GM23338 (cell line): ENCODE measurements around the gene GNAI1. TPM values are rescaled to one million over a fixed set of nuclear protein-coding genes. Genes with fewer than 3 reads are reported as not detected.

ENCODE experiments used
- ATAC-seq: fragments of 200-7000 bp; cut with Tn5 transposase; 3 replicates; pipeline ENCODE4 v1.9.1; 2020
- DNase-seq: peaks from one replicate; pipeline ENCODE4 v3.0.0-alpha.2; 2015; ENCODE audit warnings: low spot score
- H2AFZ ChIP-seq: fragments of 200-600 bp; sonication (generic); 2 replicates; pipeline ENCODE4 v1.8.0; 2016; ENCODE audit warnings: antibody characterized with exemption, mild to moderate bottlenecking, moderate library complexity
- H3F3A ChIP-seq: fragments of 200-600 bp; sonication (generic); replicated peaks from 2 replicates; pipeline ENCODE4 v1.8.0; 2017; ENCODE audit warnings: antibody characterized with exemption, mixed run types, low read depth
- H3K27ac ChIP-seq: fragments of 200-600 bp; sonication (generic); 2 replicates; pipeline ENCODE4 v1.6.1; 2016; ENCODE audit warnings: low read depth
- H3K27me3 ChIP-seq: fragments of 200-600 bp; sonication (generic); 2 replicates; pipeline ENCODE4 v1.8.0; 2016; ENCODE audit warnings: mild to moderate bottlenecking, mixed run types, moderate library complexity; ENCODE audit not compliant: insufficient read depth
- H3K36me3 ChIP-seq: fragments of 200-600 bp; sonication (generic); 2 replicates; pipeline ENCODE4 v1.8.0; 2016; ENCODE audit warnings: mild to moderate bottlenecking; ENCODE audit not compliant: insufficient read depth
- H3K4me1 ChIP-seq: fragments of 200-600 bp; sonication (generic); 2 replicates; pipeline ENCODE4 v1.8.0; 2016; ENCODE audit warnings: mild to moderate bottlenecking, moderate library complexity; ENCODE audit not compliant: insufficient read depth
- H3K4me2 ChIP-seq: fragments of 200-600 bp; sonication (generic); 2 replicates; pipeline ENCODE4 v1.7.1; 2017; ENCODE audit warnings: mixed run types
- H3K4me3 ChIP-seq: fragments of 200-600 bp; sonication (generic); 2 replicates; pipeline ENCODE4 v1.6.1; 2016; ENCODE audit warnings: mixed run types
- H3K79me2 ChIP-seq: fragments of 200-600 bp; sonication (generic); replicated peaks from 2 replicates; pipeline ENCODE4 v1.8.0; 2017; ENCODE audit warnings: mild to moderate bottlenecking; ENCODE audit not compliant: insufficient read depth
- H3K9me2 ChIP-seq: fragments of 200-600 bp; sonication (generic); 2 replicates; pipeline ENCODE4 v1.8.0; 2017; ENCODE audit not compliant: insufficient read depth
- H4K20me1 ChIP-seq: fragments of 200-600 bp; sonication (generic); replicated peaks from 2 replicates; pipeline ENCODE4 v1.8.0; 2017; ENCODE audit warnings: mild to moderate bottlenecking; ENCODE audit not compliant: insufficient read depth
- H3K27ac Mint-ChIP-seq: 2 replicates; pipeline ENCODE4 v1.8.0; 2020; ENCODE audit warnings: inconsistent platforms, mild to moderate bottlenecking, moderate library complexity, mixed read lengths
- H3K27me3 Mint-ChIP-seq: 3 replicates; pipeline ENCODE4 v1.8.0; 2022; ENCODE audit warnings: low read depth, mild to moderate bottlenecking, moderate library complexity, mixed read lengths, inconsistent platforms; ENCODE audit not compliant: insufficient read depth, poor library complexity
- H3K36me3 Mint-ChIP-seq: 3 replicates; pipeline ENCODE4 v1.8.0; 2021; ENCODE audit warnings: low read depth, mild to moderate bottlenecking, inconsistent platforms, moderate library complexity, mixed read lengths
- H3K4me1 Mint-ChIP-seq: 3 replicates; pipeline ENCODE4 v1.8.0; 2020; ENCODE audit warnings: mild to moderate bottlenecking, inconsistent platforms, mixed read lengths
- H3K4me3 Mint-ChIP-seq: 3 replicates; pipeline ENCODE4 v1.8.0; 2021; ENCODE audit warnings: moderate library complexity, mild to moderate bottlenecking, inconsistent platforms, mixed read lengths
- H3K9me3 Mint-ChIP-seq: 3 replicates; pipeline ENCODE4 v1.8.0; 2020; ENCODE audit warnings: moderate library complexity, mild to moderate bottlenecking, inconsistent platforms, mixed read lengths
- EZH2phosphoT487 ChIP-seq: fragments of 200-600 bp; sonication (generic); IDR thresholded peaks from one replicate; pipeline ENCODE4 v1.8.1; 2018; ENCODE audit warnings: antibody characterized with exemption; ENCODE audit not compliant: unreplicated experiment
- NANOG ChIP-seq: IDR thresholded peaks from 2 replicates; pipeline ENCODE4 v1.6.1; 2016; ENCODE audit warnings: antibody characterized with exemption, borderline replicate concordance
- POLR2AphosphoS5 ChIP-seq: IDR thresholded peaks from 2 replicates; pipeline ENCODE4 v1.6.1; 2016; ENCODE audit warnings: antibody characterized with exemption, low read depth
- STAT1 ChIP-seq: IDR thresholded peaks from one replicate; pipeline ENCODE4 v1.6.1; 2016; ENCODE audit warnings: antibody characterized with exemption; ENCODE audit not compliant: unreplicated experiment
- polyA plus RNA-seq: library from polyadenylated mRNA; unstranded; fragments of >200 nt; fragmentation: Nextera tagmentation; extraction: Ambion mirVana; gene quantifications from 2 replicates; pipeline ENCODE4 v1.2.1, GENCODE V29; 2016
- total RNA-seq: library from RNA; depleted of rRNA; stranded (reverse); fragments of >200 nt; shearing (Covaris generic); gene quantifications from 2 replicates; pipeline ENCODE4 v1.2.3, GENCODE V29; 2014
- TF ChIP-seq, protein P1 (sequence below): IDR thresholded peaks from 2 replicates; pipeline ENCODE4 v1.6.1; 2016; ENCODE audit warnings: antibody characterized with exemption
- TF ChIP-seq, protein P2 (sequence below): fragments of 250-450 bp; sonication (Bioruptor Pico); IDR thresholded peaks from 2 replicates; pipeline ENCODE4 v1.5.0; 2020; ENCODE audit warnings: mild to moderate bottlenecking, moderate library complexity

GNAI1 gene
- total and polyA plus RNA-seq, 2 experiments from 2014 or later, result 31.3 to 36.9 TPM

DNA sequence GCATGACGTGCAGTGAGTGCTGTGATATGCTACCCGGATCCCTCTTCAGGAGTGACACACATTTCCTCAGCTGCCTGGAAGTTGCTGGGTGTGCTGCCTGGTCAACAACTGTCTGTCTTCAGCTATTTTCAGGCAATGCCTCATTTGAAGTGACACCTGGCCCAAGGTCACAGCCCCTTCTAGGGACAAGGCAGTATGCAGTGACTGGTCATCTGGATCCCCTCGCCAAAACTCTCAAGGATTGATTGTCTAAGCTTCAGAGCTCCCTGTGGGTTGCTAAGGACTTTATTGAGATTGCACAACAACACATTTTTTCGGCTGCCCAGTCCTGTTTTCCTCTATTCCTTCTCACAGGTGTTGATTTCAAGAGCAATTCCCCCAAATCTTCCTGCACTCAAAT lies 108.8 kb downstream of the GNAI1 start:
- no peaks in the 10 kb centered on the region for H4K20me1 ChIP-seq
- TF ChIP-seq, protein P1, sequence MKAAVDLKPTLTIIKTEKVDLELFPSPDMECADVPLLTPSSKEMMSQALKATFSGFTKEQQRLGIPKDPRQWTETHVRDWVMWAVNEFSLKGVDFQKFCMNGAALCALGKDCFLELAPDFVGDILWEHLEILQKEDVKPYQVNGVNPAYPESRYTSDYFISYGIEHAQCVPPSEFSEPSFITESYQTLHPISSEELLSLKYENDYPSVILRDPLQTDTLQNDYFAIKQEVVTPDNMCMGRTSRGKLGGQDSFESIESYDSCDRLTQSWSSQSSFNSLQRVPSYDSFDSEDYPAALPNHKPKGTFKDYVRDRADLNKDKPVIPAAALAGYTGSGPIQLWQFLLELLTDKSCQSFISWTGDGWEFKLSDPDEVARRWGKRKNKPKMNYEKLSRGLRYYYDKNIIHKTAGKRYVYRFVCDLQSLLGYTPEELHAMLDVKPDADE, result no peak
- no peak for TF ChIP-seq STAT1
- no peak for TF ChIP-seq NANOG
- TF ChIP-seq, protein P2, sequence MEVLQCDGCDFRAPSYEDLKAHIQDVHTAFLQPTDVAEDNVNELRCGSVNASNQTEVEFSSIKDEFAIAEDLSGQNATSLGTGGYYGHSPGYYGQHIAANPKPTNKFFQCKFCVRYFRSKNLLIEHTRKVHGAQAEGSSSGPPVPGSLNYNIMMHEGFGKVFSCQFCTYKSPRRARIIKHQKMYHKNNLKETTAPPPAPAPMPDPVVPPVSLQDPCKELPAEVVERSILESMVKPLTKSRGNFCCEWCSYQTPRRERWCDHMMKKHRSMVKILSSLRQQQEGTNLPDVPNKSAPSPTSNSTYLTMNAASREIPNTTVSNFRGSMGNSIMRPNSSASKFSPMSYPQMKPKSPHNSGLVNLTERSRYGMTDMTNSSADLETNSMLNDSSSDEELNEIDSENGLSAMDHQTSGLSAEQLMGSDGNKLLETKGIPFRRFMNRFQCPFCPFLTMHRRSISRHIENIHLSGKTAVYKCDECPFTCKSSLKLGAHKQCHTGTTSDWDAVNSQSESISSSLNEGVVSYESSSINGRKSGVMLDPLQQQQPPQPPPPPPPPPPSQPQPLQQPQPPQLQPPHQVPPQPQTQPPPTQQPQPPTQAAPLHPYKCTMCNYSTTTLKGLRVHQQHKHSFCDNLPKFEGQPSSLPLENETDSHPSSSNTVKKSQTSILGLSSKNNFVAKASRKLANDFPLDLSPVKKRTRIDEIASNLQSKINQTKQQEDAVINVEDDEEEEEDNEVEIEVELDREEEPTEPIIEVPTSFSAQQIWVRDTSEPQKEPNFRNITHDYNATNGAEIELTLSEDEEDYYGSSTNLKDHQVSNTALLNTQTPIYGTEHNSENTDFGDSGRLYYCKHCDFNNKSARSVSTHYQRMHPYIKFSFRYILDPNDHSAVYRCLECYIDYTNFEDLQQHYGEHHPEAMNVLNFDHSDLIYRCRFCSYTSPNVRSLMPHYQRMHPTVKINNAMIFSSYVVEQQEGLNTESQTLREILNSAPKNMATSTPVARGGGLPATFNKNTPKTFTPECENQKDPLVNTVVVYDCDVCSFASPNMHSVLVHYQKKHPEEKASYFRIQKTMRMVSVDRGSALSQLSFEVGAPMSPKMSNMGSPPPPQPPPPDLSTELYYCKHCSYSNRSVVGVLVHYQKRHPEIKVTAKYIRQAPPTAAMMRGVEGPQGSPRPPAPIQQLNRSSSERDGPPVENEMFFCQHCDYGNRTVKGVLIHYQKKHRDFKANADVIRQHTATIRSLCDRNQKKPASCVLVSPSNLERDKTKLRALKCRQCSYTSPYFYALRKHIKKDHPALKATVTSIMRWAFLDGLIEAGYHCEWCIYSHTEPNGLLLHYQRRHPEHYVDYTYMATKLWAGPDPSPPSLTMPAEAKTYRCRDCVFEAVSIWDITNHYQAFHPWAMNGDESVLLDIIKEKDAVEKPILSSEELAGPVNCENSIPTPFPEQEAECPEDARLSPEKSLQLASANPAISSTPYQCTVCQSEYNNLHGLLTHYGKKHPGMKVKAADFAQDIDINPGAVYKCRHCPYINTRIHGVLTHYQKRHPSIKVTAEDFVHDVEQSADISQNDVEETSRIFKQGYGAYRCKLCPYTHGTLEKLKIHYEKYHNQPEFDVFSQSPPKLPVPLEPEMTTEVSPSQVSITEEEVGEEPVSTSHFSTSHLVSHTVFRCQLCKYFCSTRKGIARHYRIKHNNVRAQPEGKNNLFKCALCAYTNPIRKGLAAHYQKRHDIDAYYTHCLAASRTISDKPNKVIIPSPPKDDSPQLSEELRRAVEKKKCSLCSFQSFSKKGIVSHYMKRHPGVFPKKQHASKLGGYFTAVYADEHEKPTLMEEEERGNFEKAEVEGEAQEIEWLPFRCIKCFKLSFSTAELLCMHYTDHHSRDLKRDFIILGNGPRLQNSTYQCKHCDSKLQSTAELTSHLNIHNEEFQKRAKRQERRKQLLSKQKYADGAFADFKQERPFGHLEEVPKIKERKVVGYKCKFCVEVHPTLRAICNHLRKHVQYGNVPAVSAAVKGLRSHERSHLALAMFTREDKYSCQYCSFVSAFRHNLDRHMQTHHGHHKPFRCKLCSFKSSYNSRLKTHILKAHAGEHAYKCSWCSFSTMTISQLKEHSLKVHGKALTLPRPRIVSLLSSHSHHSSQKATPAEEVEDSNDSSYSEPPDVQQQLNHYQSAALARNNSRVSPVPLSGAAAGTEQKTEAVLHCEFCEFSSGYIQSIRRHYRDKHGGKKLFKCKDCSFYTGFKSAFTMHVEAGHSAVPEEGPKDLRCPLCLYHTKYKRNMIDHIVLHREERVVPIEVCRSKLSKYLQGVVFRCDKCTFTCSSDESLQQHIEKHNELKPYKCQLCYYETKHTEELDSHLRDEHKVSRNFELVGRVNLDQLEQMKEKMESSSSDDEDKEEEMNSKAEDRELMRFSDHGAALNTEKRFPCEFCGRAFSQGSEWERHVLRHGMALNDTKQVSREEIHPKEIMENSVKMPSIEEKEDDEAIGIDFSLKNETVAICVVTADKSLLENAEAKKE (CRISPR knock-in tag), result no peak
- no peak overlapping the region for H2AFZ ChIP-seq
- H3F3A ChIP-seq, result no peaks in the 10 kb centered on the region
- peaks cover 21% of the 10 kb centered on the region for H3K9me2 ChIP-seq
- no peaks in the 10 kb centered on the region for H3K79me2 ChIP-seq
- H3K4me3 ChIP-seq, result no peak overlapping the region
- ATAC-seq (no peak), DNase-seq (no peak)
- H3K27me3 Mint-ChIP-seq, result peaks cover 2% of the 10 kb centered on the region
- no peak overlapping the region for H3K27ac ChIP-seq
- no peaks in the 10 kb centered on the region for H3K27me3 ChIP-seq
- H3K36me3 Mint-ChIP-seq, result no peaks in the 10 kb centered on the region
- H3K9me3 Mint-ChIP-seq, result no peaks in the 10 kb centered on the region
- H3K27ac Mint-ChIP-seq, result no peak overlapping the region
- no peaks in the 10 kb centered on the region for H3K4me1 ChIP-seq
- H3K4me3 Mint-ChIP-seq, result no peak overlapping the region
- H3K36me3 ChIP-seq, result no peaks in the 10 kb centered on the region
- no peak overlapping the region for H3K4me2 ChIP-seq
- no peaks in the 10 kb centered on the region for H3K4me1 Mint-ChIP-seq

DNA sequence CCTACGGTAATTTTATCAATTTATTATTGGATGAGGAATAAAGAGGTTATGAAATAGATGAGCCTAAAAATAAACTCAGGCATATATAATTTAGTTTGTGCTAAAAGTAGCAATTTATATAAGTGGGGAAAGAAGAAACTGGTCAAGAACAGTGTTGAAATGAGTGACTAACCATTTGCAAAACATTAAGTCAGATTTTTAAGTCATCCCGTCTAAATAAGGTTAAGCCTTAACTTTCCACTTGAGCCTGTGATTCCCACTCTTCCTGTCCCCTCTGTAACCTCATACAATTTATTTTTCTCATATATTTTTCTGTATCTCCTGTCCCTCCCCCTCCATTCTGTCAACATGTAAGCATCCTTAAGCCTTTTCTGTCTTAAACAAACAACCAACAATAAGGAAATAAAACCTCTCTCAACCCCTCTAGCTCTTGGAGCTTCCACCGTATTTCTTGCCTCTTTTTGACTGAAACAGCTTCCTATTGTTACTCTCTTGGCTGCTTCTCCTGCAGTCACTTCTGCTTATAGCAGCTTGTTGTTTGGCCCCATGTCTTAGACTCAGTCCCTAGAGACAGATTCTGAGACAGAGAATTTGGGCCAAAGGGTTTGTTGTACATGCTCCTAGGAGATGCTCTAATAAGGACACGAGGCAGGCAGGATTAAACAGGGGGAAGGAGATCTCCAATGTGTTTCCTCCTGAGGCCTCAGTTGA lies 109.7 kb downstream of the GNAI1 start:
- DNase-seq (no peak), ATAC-seq (no peak)
- Histone ChIP-seq H3K4me2 (no peak overlapping the region), H3K27me3 (no peaks in the 10 kb centered on the region), H3K4me3 (no peak overlapping the region), H3K36me3 (no peaks in the 10 kb centered on the region), H4K20me1 (no peaks in the 10 kb centered on the region), H3K27ac (no peak overlapping the region), H3K9me2 (peaks cover 21% of the 10 kb centered on the region), H2AFZ (peak overlapping the region; percentile 60; the same call in 1 of the 2 replicates), H3K79me2 (no peaks in the 10 kb centered on the region), H3K4me1 (no peaks in the 10 kb centered on the region), H3F3A (no peaks in the 10 kb centered on the region)
- Mint-ChIP-seq H3K9me3 (no peaks in the 10 kb centered on the region), H3K36me3 (no peaks in the 10 kb centered on the region), H3K27ac (no peak overlapping the region; the same call in 1 of the 2 replicates), H3K4me3 (no peak overlapping the region), H3K27me3 (peaks cover 2% of the 10 kb centered on the region), H3K4me1 (no peaks in the 10 kb centered on the region)
- TF ChIP-seq POLR2AphosphoS5 (no peak), EZH2phosphoT487 (no peak)
